Measurements from ENCODE around the gene AAR2.
A peak's percentile ranks its signal among the peaks of the same experiment; 100 is the strongest.

Gene AAR2

GRCh38 chr20:36218380-36219064 is 17.8 kb upstream of the AAR2 start:
- no peak for DNase-seq (ENCODE audit: low spot score)

- no peak for DNase-seq (ENCODE audit: low spot score)
Observed at GRCh38 chr20:36219671-36220220, 16.5 kb upstream of the AAR2 start.

- no peak for DNase-seq (ENCODE audit: low spot score)
Observed at GRCh38 chr20:36225666-36226065, 10.6 kb upstream of the AAR2 start.

GRCh38 chr20:36228770-36229169 is 7.5 kb upstream of the AAR2 start:
- DNase-seq (ENCODE audit: low spot score): no peak

GRCh38 chr20:36230019-36230418 is 6.3 kb upstream of the AAR2 start:
- no peak for DNase-seq (ENCODE audit: low spot score)

- DNase-seq (ENCODE audit: low spot score): no peak
Observed at GRCh38 chr20:36231331-36231730, 4.9 kb upstream of the AAR2 start.

GRCh38 chr20:36234771-36235320 is 1.4 kb upstream of the AAR2 start:
- DNase-seq (ENCODE audit: low spot score): no peak

GRCh38 chr20:36236786-36237121 is 476 bp downstream of the AAR2 start:
- DNase-seq (ENCODE audit: low spot score): no peak

GRCh38 chr20:36237477-36237876 is 1.2 kb downstream of the AAR2 start:
- peak; percentile 17 for DNase-seq (ENCODE audit: low spot score)

- DNase-seq (ENCODE audit: low spot score): no peak
Observed at GRCh38 chr20:36238153-36238552, 1.9 kb downstream of the AAR2 start.

GRCh38 chr20:36238760-36239159 is 2.5 kb downstream of the AAR2 start:
- DNase-seq (ENCODE audit: low spot score): no peak

- DNase-seq (ENCODE audit: low spot score): no peak
Observed at GRCh38 chr20:36240076-36240475, 3.8 kb downstream of the AAR2 start.

GRCh38 chr20:36241678-36242077 is 5.4 kb downstream of the AAR2 start:
- no peak for DNase-seq (ENCODE audit: low spot score)

- no peak for DNase-seq (ENCODE audit: low spot score)
Observed at GRCh38 chr20:36243726-36244125, 7.4 kb downstream of the AAR2 start.

- no peak for DNase-seq (ENCODE audit: low spot score)
Observed at GRCh38 chr20:36246401-36246800, 10.1 kb downstream of the AAR2 start.

- DNase-seq (ENCODE audit: low spot score): no peak
Observed at GRCh38 chr20:36248836-36249235, 12.6 kb downstream of the AAR2 start.

GRCh38 chr20:36249450-36249849 is 13.2 kb downstream of the AAR2 start:
- no peak for DNase-seq (ENCODE audit: low spot score)

GRCh38 chr20:36251426-36251825 is 15.1 kb downstream of the AAR2 start:
- no peak for DNase-seq (ENCODE audit: low spot score)

- no peak for DNase-seq (ENCODE audit: low spot score)
Observed at GRCh38 chr20:36252511-36252910, 16.2 kb downstream of the AAR2 start.

- no peak for DNase-seq (ENCODE audit: low spot score)
Observed at GRCh38 chr20:36253036-36253435, 16.8 kb downstream of the AAR2 start.

- no peak for DNase-seq (ENCODE audit: low spot score)
Observed at GRCh38 chr20:36254076-36254475, 17.8 kb downstream of the AAR2 start.

- DNase-seq (ENCODE audit: low spot score): no peak
Observed at GRCh38 chr20:36255445-36255844, 19.2 kb downstream of the AAR2 start.

GRCh38 chr20:36259177-36260061 is 23.1 kb downstream of the AAR2 start:
- DNase-seq (ENCODE audit: low spot score): no peak
